H9 (cell line): Measurements from ENCODE around the gene NYAP1. TPM values are rescaled to one million over a fixed set of nuclear protein-coding genes. Genes with fewer than 3 reads are reported as not detected.

ENCODE experiments used
- DNase-seq: peaks from one replicate; pipeline ENCODE4 v3.0.0-alpha.2; 2017
- H2AFZ ChIP-seq: one replicate; pipeline ENCODE4 v1.6.1; 2013; ENCODE audit warnings: mild to moderate bottlenecking, low read length, control low read depth, moderate library complexity
- H2AK5ac ChIP-seq: 2 replicates; pipeline ENCODE4 v1.6.1; 2013; ENCODE audit warnings: low read length, control low read depth, mixed read lengths; ENCODE audit not compliant: insufficient read length
- H2BK120ac ChIP-seq: one replicate; pipeline ENCODE4 v1.6.1; 2013; ENCODE audit warnings: low read depth, mild to moderate bottlenecking, low read length, control low read depth, inconsistent platforms; ENCODE audit not compliant: poor library complexity, severe bottlenecking
- H2BK12ac ChIP-seq: 2 replicates; pipeline ENCODE4 v1.6.1; 2013; ENCODE audit warnings: low read length, control low read depth, mixed read lengths, low read depth; ENCODE audit not compliant: insufficient read length
- H2BK15ac ChIP-seq: 2 replicates; pipeline ENCODE4 v1.6.1; 2013; ENCODE audit warnings: low read depth, low read length, control low read depth
- H2BK20ac ChIP-seq: one replicate; pipeline ENCODE4 v1.6.1; 2013; ENCODE audit warnings: low read depth, mild to moderate bottlenecking, low read length, control low read depth, inconsistent platforms; ENCODE audit not compliant: poor library complexity, severe bottlenecking
- H2BK5ac ChIP-seq: 2 replicates; pipeline ENCODE4 v1.6.1; 2013; ENCODE audit warnings: low read length, control low read depth, mixed read lengths; ENCODE audit not compliant: insufficient read length
- H3K14ac ChIP-seq: 2 replicates; pipeline ENCODE4 v1.6.1; 2013; ENCODE audit warnings: low read length, control low read depth; ENCODE audit not compliant: insufficient read depth
- H3K18ac ChIP-seq: 2 replicates; pipeline ENCODE4 v1.6.1; 2013; ENCODE audit warnings: low read depth, mild to moderate bottlenecking, mixed read lengths, low read length, control low read depth; ENCODE audit not compliant: insufficient read length
- H3K23ac ChIP-seq: 2 replicates; pipeline ENCODE4 v1.6.1; 2013; ENCODE audit warnings: low read length, control low read depth, mixed read lengths, low read depth; ENCODE audit not compliant: insufficient read length
- H3K23me2 ChIP-seq: 2 replicates; pipeline ENCODE4 v1.6.1; 2013; ENCODE audit warnings: low read depth, mild to moderate bottlenecking, mixed read lengths, low read length, control low read depth; ENCODE audit not compliant: insufficient read length, poor library complexity, severe bottlenecking
- H3K27ac ChIP-seq: 2 replicates; pipeline ENCODE4 v1.5.1; 2013; ENCODE audit warnings: low read length, control low read depth, mixed read lengths, low read depth; ENCODE audit not compliant: insufficient read length
- H3K27me3 ChIP-seq: 2 replicates; pipeline ENCODE4 v1.6.1; 2013; ENCODE audit warnings: low read length, control low read depth, inconsistent platforms; ENCODE audit not compliant: insufficient read depth
- H3K4ac ChIP-seq: 2 replicates; pipeline ENCODE4 v1.6.1; 2013; ENCODE audit warnings: low read depth, mild to moderate bottlenecking, control low read depth, inconsistent platforms, low read length, moderate library complexity
- H3K4me1 ChIP-seq: 2 replicates; pipeline ENCODE4 v1.6.1; 2013; ENCODE audit warnings: low read length, control low read depth, inconsistent platforms; ENCODE audit not compliant: insufficient read depth
- H3K4me2 ChIP-seq: 2 replicates; pipeline ENCODE4 v1.6.1; 2013; ENCODE audit warnings: low read length, control low read depth, mixed read lengths; ENCODE audit not compliant: insufficient read length, insufficient read depth
- H3K56ac ChIP-seq: 2 replicates; pipeline ENCODE4 v1.6.1; 2013; ENCODE audit warnings: low read depth, mild to moderate bottlenecking, mixed read lengths, low read length, control low read depth; ENCODE audit not compliant: insufficient read length
- H3K79me1 ChIP-seq: 2 replicates; pipeline ENCODE4 v1.6.1; 2013; ENCODE audit warnings: low read depth, mild to moderate bottlenecking, moderate library complexity, low read length, control low read depth, inconsistent platforms; ENCODE audit not compliant: insufficient read depth, poor library complexity, severe bottlenecking
- H3K79me2 ChIP-seq: 2 replicates; pipeline ENCODE4 v1.6.1; 2013; ENCODE audit warnings: low read length, control low read depth, inconsistent platforms; ENCODE audit not compliant: insufficient read depth
- H3K9ac ChIP-seq: 2 replicates; pipeline ENCODE4 v1.6.1; 2013; ENCODE audit warnings: low read length, control low read depth, mixed read lengths; ENCODE audit not compliant: insufficient read length; ENCODE audit errors: extremely low read depth
- H3K9me3 ChIP-seq: one replicate; pipeline ENCODE4 v1.6.1; 2013; ENCODE audit warnings: low read depth, low read length, inconsistent platforms; ENCODE audit not compliant: control insufficient read depth
- H3T11ph ChIP-seq: one replicate; pipeline ENCODE4 v1.6.1; 2013; ENCODE audit warnings: mild to moderate bottlenecking, low read length, control low read depth, inconsistent platforms
- H4K20me1 ChIP-seq: one replicate; pipeline ENCODE4 v1.6.1; 2013; ENCODE audit not compliant: control insufficient read depth, insufficient read length, insufficient read depth
- H4K5ac ChIP-seq: 2 replicates; pipeline ENCODE4 v1.6.1; 2013; ENCODE audit warnings: low read depth, mild to moderate bottlenecking, mixed read lengths, low read length, control low read depth; ENCODE audit not compliant: insufficient read length
- H4K8ac ChIP-seq: replicated peaks from 2 replicates; pipeline ENCODE4 v1.6.1; 2013; ENCODE audit warnings: low read length, control low read depth, mixed read lengths, low read depth; ENCODE audit not compliant: insufficient read length
- H4K91ac ChIP-seq: 2 replicates; pipeline ENCODE4 v1.6.1; 2013; ENCODE audit warnings: low read depth, mild to moderate bottlenecking, moderate library complexity, mixed read lengths, low read length, control low read depth; ENCODE audit not compliant: insufficient read length
- H3K27ac Mint-ChIP-seq, 3 experiments: 2 replicates in 2 of 3; 3 replicates in 1 of 3; pipeline ENCODE4 v1.8.0; 2020 to 2021; ENCODE audit warnings: mixed read lengths in 3 of 3, mild to moderate bottlenecking in 1 of 3, moderate library complexity in 1 of 3
- H3K27me3 Mint-ChIP-seq: 2 replicates; pipeline ENCODE4 v1.8.0; 2021; ENCODE audit warnings: low read depth, mild to moderate bottlenecking, moderate library complexity, mixed read lengths
- H3K36me3 Mint-ChIP-seq, 3 experiments: 2 replicates in 2 of 3; 3 replicates in 1 of 3; pipeline ENCODE4 v1.8.0; 2020 to 2021; ENCODE audit warnings: low read depth in 3 of 3, mixed read lengths in 3 of 3; ENCODE audit not compliant: insufficient read depth in 1 of 3
- H3K4me1 Mint-ChIP-seq, 2 experiments: 2 replicates each; pipeline ENCODE4 v1.8.0; 2020; ENCODE audit warnings: mixed read lengths in 2 of 2
- H3K4me3 Mint-ChIP-seq, 2 experiments: 2 replicates in 1 of 2; 3 replicates in 1 of 2; pipeline ENCODE4 v1.8.0; 2020 to 2021; ENCODE audit warnings: mild to moderate bottlenecking in 2 of 2, mixed read lengths in 2 of 2, moderate library complexity in 1 of 2
- H3K9me3 Mint-ChIP-seq, 2 experiments: 2 replicates in 1 of 2; 3 replicates in 1 of 2; pipeline ENCODE4 v1.8.0; 2020; ENCODE audit warnings: mild to moderate bottlenecking in 2 of 2, mixed read lengths in 2 of 2, moderate library complexity in 1 of 2
- CTCF ChIP-seq: fragments of 200-600 bp; sonication (generic); conservative IDR thresholded peaks from 3 replicates; pipeline ENCODE4 v1.8.0; 2021; ENCODE audit warnings: antibody characterized with exemption, mild to moderate bottlenecking
- WGBS: extraction: QIAGEN DNeasy Blood & Tissue Kit; methylation state at CpG from one replicate; pipeline ENCODE4 v1.1.7; 2013; ENCODE audit warnings: missing lambda C conversion rate, low lambda C conversion rate, mixed read lengths; ENCODE audit not compliant: insufficient read length; ENCODE audit errors: extremely low coverage; 5-methylcytosine and 5-hydroxymethylcytosine counted together
- total RNA-seq: library from RNA; stranded (reverse); gene quantifications from 2 replicates; pipeline ENCODE4 v1.2.1, GENCODE V29; 2021

NYAP1 gene
- total RNA-seq, 1 experiment from 2014 or later = 3.2 TPM

DNA sequence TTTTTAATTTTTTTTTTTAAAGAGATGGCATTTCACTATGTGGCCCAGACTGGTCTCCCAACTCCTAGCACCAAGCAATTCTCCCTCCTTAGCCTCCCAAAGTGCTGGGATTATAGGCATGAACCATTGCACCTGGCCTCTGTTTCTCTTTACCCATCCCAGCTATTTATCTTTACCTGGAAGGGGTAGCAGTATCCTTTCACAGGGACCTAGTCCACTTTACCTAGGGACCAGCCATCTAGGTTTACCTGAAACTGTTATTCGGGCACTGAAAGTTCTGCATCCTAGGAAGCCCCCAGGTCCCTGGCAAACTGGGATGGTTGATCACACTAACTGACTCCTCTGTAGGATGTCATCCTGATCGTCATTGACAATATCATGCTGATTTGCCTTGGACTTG is 33.6 kb downstream of the NYAP1 start:
- no peaks in the 10 kb centered on the region for H3K27me3 ChIP-seq

More for the DNA sequence above, 33.6 kb downstream of the NYAP1 start:
- Histone ChIP-seq H2BK5ac (no peak overlapping the region), H3K27ac (no peak overlapping the region), H4K20me1 (no peaks in the 10 kb centered on the region), H3K18ac (no peak overlapping the region), H3K56ac (no peak overlapping the region), H3K14ac (no peak overlapping the region), H4K91ac (no peak overlapping the region), H2AK5ac (no peak overlapping the region), H3K23ac (no peak overlapping the region), H2BK12ac (no peak overlapping the region), H2BK15ac (no peak overlapping the region), H3K9me3 (no peaks in the 10 kb centered on the region), H3T11ph (no peak overlapping the region), H2BK120ac (no peak overlapping the region), H3K4me2 (no peak overlapping the region), H4K5ac (no peak overlapping the region), H3K79me1 (no peaks in the 10 kb centered on the region), H4K8ac (no peak overlapping the region), H3K4me1 (no peaks in the 10 kb centered on the region), H2AFZ (no peak overlapping the region), H3K4ac (no peak overlapping the region), H2BK20ac (no peak overlapping the region), H3K79me2 (no peaks in the 10 kb centered on the region), H3K23me2 (no peaks in the 10 kb centered on the region), H3K9ac (no peak overlapping the region)
- Mint-ChIP-seq H3K27me3 (no peaks in the 10 kb centered on the region; the same call in none of the 2 replicates), H3K36me3 (no peaks in the 10 kb centered on the region), H3K9me3 (0 out of 5 replicates have a peak, but pooled peaks cover 0 to 3% of the 10 kb centered on the region in 2 experiments), H3K4me3 (no peak overlapping the region), H3K27ac (no peak overlapping the region), H3K4me1 (peaks cover 3 to 8% of the 10 kb centered on the region in 2 experiments; a peak in 3 of 4 replicates)
- no peak for TF ChIP-seq CTCF
- no CpG with 5 or more reads among the region's 2 CpGs for whole genome bisulfite sequencing
- DNase-seq = no peak
